HG02763 (cell line): ENCODE measurements around the gene EEPD1.

Source experiments
- ATAC-seq: cut with Tn5 transposase; IDR thresholded peaks from one replicate; pipeline ENCODE4 v1.9.1; 2021; ENCODE audit warnings: mild to moderate bottlenecking, moderate library complexity; ENCODE audit not compliant: unreplicated experiment

The EEPD1 gene

DNA sequence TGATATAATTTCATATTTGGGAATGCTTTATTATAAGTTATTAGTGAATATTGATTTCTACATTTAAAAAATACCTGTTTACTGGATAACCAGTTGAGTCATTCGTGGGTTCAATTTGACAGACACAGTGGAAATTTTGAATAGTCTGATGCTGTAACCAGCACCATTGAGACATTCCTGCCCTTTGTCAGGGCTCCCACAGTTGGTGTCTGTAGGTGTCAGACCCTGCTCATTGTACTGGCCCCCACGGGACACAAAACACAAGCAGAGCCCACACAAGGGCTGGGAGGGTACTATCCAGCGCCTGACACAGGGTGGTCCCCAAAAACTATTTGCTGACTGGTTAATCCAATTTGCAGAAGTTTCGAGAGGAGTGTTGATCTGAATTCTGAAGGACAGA lies 35.9 kb downstream of the EEPD1 start:
- no peak for ATAC-seq

DNA sequence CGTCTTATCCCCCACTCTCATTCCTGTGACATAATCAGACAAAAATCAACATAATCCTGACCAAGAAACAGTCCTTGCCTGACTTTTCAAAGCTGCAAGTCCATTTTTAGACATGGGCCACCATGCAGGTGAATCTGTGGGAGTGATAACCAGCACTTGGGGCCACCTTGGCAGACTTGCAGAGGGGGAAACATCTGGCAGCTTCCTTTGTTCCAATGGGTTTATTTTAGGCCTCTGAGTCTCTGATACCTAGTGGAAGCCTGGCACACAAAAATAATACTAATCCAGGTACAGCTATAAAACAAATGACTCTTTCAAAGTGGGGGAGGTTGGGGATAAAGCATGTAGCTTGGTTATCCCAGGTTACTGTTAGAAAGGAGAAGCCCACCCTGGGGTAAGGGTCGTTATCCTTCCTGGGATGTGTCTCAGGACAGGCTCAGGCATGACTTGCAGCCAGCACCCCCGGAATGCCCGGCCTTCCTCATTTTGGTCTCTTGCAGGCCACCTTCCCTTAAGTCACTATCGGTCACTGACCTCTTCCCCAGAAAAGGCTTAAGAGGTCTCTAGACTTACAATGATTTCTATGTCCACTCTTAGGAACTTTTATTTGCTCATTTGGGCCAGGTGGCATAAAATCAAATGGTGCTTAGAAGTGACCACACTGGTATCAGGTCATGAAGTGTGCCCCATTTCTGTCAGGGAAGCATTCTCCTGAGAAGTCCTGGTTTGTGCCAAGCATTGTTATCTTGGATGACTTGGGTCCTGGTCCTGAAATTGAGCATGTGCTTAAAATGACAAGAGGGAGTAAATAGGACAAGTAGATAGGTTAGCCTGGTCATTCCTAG lies 37.6 kb downstream of the EEPD1 start:
- no peak for ATAC-seq

DNA sequence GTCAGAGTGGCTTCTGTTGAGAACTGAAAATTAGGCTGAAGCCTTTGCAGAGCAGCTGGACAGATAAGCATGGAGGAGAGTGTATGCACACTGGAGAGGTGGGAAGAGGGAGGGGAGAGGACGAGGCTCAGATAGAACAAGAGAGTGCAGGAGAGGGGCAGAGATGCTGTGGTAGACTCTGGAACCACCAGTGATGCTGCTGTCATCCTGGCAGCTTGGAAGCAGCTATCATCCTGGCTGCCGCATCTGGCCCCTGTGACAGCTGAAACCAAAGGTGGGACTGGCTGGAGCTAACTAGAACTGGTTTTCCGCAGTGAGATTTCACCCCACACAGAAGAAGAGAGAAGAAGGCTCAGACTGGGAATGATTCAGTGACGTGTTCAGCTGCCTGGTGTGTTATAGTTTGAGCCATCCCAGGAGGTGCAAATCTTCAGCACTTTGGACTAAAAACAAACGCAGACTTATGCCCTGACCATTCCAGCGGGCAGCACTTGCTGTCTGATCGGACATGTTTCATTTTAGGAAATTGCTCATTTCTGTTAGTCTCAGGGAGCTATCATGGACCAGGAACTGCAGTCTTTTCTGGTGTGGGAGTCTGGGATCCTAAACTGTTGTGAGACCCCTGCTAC lies 38.4 kb downstream of the EEPD1 start:
- peak; percentile 21 for ATAC-seq

DNA sequence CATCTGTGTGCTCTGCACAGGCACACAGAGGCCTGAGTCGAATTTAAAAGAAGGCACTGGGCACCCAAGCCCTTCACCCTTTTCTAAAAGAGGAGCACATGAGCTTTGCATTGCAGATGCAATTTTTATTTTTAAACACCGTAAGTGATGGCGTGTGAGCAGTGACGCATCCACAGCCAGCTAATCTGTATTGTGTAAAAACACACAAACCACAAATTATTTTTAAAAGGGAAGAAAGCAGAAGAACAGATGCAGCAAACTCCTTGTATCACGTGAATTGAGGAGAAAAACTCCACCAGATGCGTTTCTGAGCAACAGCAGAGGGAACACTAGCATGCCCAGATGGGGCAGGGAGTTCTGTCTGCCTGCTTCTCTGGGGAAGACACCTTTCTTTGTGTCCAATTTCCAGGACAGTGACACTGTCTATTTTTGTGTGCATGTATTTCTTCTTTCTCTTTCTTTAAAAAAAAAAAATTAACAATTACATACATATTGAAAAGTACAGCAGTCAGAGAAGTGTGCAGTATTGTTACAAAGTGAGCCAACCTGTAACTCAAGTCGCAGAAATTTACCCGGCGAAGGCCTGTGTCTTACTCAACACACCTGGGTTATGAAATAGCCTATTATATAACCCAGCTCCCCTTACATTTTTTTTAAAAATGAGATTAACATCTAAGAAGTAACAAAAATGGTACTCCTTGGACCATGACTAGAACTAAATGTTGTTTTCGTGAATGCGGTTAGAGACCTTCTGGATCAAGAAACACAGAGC lies 39.2 kb downstream of the EEPD1 start:
- ATAC-seq, result peak; percentile 36

DNA sequence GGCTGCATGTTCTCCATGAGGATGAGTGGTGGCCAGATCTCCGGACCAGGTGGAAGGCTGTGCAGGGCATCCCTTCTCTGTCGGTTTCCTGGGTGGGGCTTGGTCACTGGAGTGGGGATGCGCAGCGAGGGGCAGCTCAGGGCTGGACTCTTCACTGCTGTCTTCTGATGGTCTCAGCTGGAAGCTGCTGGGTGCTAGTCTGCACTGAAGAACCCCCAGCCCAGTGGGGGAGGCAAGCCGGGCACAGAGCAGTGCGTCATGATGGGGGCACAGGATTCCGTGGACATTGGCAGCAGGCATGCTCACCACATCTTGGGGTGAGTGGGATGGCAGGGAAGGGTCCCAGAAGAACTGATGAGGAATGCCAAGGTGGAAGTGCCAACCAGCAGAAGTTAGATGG lies 39.8 kb downstream of the EEPD1 start:
- ATAC-seq, result no peak

DNA sequence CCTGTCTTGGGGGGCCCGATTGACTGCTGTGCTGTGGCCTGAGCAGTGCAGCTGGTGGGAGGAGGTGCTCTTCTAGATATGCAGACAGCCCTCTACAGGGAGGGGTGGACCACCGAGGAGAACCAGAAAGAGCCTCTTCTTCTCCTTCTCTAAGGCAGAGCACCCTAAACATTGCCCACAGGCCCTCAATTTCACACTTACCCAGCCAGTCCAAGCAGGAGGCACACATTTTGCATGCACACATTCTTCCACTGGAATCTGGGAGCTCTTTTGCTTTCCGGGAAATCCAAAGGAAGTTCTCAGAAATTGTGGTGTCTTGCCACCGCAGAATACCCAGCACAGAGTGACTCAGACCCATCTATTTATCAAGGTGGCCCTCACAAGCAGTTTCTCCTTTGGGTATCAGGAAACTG lies 45.8 kb downstream of the EEPD1 start:
- ATAC-seq, result no peak

DNA sequence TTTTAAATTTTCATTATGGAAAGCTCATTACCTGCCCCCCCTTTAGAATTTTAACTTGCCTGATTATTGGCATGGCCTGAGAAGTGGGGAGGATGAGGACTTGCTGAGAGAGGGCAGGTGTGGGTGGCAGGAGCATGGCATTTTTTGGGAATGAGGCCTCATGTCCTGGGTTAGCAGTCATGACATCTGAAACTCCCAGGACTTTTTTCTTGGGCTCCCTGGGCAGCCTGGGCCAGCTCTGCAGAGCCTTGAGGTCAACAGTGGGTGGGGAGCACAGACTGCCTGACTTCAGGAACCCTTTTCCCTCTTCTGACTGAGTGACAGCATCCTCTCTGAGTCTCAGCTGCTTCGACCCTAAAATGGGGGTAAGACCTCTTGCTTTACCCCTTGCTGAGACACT lies 46.3 kb downstream of the EEPD1 start:
- no peak for ATAC-seq

DNA sequence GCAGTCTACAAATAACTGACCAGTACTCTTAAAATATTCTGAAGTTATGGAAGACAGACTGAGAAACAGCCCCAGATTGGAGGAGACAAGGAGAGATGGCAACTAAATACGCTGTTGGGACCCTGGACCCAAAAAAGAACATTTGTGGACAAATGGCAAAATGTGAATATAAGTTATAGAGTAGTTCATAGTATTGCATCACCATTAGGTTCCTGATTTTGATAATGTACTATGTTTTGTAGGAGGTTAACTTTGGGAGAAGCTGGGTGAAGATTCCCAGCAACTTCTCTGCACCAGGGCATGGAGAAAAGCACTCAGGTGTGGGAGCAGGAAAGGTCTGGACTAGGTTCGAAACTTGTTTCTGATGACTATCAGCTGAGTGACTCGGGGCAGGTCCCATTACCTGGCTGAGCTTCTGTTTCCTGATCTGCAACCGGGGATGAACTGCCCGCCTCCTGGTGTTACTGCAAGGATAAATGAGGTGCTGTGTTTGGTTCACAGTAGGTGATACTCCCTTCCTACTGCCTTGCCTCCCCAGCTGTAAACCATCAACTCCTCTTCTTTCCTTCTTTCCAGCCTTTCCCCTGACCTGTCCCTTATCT lies 48.2 kb downstream of the EEPD1 start:
- ATAC-seq, result no peak

DNA sequence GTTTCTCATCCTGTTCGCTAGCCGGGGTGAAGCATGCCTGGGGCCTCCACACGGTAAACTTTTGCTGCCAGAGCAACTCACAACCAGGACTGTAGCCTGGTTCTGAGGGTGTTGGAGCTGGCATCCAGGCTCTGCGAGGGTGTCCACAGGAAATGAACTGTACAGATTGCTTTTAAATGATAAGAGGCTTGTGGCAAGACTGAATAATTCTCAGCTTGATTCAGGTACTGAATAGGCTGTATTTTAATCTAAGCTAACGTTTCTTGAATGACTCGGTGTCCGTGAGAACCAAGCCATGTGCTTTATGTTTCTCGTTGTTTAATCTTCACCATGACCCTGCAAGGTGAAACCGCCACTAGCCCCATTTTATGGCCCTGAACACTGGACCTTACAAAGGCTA lies 49.3 kb downstream of the EEPD1 start:
- no peak for ATAC-seq

DNA sequence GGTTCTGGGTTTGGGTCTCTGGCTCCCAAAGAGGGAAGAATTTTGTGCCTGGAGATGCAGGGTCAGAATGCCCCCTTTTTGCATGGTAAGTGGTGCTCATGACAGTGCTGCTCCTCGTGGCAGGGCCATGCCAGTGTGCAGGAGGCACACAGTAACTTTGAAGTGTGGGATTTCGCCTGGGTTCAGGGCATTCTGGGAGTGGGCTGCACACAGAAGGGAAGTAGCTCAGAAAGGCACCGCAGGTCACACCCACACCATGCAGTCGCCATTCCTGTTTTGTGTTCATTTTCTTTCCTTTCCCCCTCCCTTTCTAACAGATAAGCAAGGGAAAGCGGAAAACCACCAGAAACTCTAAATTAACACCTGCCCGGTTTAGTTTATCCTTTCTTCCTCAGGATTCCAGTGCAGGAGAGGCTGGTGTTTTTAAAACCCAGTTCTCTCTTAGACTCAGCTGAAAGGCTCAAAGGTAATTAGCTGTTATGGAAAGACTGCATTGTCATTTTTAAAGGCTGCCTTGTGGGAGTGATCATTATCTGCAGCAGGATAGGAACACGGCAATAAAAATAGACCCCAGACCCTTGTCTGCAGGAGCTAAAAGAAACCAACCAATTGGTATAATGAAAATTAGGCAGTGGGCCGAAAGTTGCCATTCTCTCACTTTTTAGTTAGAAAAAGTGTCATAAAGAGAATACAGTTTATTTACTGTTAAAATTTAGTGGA lies 50.2 kb downstream of the EEPD1 start:
- ATAC-seq, result no peak

DNA sequence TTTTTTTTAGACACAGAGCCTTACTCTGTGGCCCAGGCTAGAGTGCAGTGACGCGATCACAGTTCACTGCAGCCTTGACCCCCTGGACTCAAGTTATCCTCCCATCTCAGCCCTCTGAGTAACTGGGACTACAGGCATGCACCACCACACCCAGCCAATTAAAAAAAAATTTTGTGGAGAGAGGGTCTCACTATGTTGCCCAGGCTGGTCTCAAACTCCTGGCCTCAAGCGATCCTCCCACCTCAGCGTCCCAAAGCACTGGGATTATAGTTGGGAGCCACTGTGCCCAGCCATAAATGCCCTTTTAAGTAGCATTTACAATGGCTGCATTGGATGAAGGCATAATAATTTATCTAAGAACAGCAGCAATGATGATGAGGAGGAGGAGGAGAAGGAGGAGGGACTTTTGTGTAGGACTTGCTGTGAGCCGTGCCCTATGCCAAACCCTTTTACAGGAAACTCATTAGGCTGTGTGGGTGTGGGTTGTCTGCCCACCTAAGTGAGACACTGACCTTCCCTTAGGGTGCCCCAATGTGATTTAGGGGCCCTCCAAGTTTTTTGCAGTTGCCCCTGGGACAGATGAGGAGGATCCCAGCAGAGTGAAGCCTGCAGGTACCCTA lies 51.1 kb downstream of the EEPD1 start:
- no peak for ATAC-seq

DNA sequence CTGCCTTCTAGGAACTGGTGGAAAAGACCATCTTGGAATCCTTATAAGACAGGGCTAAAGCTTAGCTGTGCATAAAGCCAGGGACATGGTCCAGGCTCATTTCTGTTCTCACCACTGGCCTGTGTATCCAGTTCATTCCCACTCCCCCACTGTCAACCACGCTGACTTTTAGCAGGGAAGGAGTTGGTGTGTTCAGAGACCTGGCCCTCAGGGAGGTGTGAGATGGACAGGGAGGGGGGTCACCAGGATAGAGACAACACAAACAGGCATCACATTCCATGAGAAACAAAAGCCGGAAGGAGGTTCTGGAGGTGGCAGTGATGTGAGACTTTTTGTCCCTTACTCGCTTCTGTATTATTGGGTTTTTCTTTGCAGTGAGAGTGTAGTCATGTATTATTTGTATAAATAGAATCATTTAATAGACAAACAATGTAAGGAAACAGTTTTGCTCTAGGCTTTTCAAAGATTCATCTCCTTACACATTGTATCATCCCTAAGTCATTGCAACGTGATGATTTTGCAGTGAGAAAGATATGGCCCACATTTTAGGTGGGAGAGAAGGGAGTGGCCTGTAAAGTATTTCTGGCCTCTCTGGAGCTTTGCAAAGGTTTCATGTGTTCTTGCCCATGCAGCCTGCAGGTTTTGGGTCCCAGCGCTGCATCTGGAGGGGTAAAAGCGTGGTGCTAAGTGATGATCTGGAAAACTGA lies 52.0 kb downstream of the EEPD1 start:
- ATAC-seq, result no peak

DNA sequence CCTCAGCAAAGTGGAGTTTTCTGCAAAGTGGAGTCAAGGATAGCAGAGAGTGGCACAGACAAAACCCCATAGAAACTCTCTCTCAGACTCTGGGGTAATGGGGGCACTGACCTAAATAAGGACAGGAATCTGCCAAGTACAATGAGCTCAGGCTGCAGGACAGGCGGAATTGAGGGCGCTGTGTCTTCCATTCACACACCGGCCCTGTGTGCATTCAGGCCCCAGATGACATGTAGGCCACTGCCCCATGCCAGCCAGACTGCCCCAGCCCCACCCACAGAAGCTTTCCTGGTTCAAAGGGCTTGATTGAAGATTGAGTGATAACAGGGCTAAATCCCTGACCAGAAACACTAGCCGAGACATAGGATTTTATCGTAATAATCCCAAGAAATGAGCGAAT lies 52.7 kb downstream of the EEPD1 start:
- no peak for ATAC-seq

DNA sequence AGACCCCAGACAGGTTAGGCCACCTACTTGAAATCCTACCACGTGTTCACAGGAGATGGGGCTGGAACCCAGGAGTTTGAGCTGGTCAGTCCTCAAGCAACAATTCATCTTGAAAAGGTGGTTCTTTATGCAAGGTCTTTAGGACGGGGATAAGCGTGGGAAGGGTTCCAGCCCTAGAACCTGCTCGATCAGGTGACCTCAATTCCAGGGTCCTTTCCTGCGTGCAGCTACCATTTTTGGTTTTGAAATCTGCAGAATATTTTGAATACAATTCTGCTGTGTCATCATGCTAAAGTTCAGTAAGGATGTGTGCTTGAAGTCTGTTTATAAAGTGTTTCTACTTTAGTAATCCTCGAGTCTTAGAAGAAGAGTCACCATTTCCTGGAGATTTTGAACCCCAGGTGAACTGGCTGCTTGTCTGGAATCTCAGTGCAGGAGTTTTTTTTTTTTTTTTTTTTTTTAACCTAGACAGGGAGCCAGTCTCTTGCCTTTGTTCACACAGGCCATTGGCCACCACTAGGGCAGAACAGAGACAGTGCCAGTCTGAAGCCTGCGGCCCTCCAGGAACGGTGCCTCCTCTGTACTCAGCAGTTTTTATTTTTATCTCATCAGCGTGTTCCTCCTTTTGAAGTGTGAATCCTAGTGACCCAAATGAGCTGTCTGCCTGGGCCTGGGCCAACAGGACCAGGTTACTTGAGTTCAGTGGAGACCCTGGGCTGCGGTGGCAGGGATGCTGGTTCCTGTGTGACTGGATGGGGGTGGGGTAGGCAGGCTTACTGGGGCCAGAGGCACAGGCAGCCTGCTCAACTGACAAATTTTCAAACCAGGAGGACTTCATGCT lies 54.6 kb downstream of the EEPD1 start:
- no peak for ATAC-seq

DNA sequence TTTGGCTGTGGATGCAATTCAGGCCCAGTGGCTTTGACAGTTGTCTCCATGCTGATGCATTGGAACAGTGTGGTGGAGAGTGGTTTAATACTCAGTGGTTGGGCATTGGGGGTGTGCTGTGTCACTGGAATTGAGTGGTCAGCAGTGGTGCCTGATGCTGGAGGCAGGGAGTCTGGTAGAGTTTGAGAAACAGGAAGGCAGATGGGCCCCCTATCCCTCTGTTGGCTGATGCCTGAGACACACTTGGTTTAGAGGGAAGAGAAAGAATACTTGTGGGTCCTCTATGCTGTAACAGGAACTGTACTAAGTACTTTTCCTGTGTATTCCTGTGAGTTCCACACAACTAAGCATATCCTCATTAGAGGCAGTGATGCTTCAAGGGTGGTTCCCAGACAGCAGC lies 55.4 kb downstream of the EEPD1 start:
- no peak for ATAC-seq

DNA sequence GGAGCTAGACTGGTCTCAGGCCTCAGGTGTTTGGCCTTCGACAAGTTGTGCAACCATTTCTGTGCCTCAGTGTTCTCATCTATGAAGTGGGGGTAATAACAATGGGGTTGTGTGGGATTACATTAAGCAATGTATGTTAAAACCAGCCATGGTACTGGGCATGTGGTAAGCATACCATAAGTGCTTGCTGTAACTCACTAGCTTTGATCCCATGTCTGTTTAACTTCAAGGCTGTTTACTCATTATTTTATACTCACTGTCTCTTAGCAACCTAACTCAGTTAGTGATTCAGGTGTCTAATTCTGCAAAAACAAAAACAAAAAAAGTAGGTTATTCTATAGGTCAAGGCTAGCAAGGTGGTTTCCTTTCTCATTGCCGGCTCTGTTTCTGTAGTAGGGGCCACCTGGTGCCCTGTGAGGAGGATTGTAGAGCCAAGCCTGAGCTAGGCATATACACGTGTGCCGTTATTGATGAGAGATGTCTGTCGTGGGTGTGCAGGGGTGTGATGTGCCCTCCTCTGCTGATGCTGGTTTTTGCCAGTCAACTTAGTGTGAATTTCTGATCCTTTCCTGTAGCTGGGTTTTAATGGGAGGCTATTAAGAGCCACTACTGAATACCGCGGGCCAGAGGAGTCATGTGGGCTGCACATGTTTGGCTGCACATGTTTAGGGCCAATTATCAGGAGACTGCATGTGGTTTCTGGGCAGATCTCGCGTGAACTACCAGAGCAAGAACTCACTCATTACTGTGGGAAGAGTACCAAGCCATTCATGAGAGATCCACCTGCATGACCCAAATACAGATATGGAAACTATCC lies 56.2 kb downstream of the EEPD1 start:
- ATAC-seq, result no peak

DNA sequence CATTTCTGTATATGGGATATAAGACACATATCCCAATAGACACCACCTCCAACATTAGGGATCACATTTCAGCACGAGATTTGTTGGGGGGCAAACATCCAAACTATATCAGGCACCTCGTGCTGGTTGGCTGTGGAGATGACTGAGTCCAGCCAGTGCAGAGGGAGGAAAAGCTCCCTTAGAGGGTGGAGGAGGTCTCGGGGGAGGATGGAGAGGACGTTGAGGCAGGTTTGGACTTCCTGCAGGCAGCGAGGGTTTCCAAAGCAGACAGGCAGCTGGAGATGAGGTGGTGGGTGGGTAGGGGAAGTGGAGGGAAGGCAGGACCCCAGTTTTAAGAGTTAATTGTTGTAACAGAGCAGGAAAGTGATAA lies 56.7 kb downstream of the EEPD1 start:
- no peak for ATAC-seq

DNA sequence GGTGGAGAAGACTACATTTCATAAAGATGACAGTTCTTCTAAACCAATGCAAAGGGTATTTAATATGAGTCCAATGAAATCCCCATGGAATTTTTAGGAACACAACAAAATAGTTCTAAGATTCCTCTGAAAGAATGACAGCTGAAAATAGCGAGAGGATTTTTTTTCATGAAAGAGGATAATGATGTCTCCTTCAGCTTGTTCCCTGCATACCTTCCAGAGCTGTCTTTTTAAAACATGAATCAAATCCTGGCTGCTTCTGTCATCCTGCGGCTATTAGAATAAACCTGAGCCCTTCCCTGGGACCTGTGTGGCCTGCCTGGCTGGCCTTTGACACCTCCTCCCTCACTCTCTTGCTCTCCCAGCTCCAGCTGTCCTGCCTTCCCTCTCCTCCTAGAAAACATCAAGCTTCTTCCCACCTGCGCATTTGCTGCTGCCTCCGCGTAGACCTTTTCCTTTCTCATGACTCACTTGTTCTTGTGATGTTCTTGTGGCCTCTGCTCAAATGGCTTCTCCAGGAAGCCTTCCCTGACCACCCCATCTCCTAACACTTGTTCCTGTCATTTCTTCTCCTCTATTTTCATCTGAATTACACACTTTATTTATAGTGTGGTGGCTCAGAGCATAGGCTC lies 57.4 kb downstream of the EEPD1 start:
- ATAC-seq, result no peak
